Nephron progenitor cell (in vitro differentiated cells): ENCODE measurements around the gene TTC24.

Experiments
- DNase-seq: peaks from one replicate; pipeline ENCODE4 v3.0.0; 2021
- H3K27ac Mint-ChIP-seq: 2 replicates; pipeline ENCODE4 v1.8.0; 2021; ENCODE audit warnings: mild to moderate bottlenecking, moderate library complexity, mixed read lengths
- H3K27me3 Mint-ChIP-seq: 2 replicates; pipeline ENCODE4 v1.8.0; 2021; ENCODE audit warnings: mild to moderate bottlenecking, low read depth, mixed read lengths; ENCODE audit not compliant: poor library complexity
- H3K36me3 Mint-ChIP-seq: 2 replicates; pipeline ENCODE4 v1.8.0; 2021; ENCODE audit warnings: low read depth, mixed read lengths
- H3K4me1 Mint-ChIP-seq: 2 replicates; pipeline ENCODE4 v1.8.0; 2021; ENCODE audit warnings: mixed read lengths
- H3K4me3 Mint-ChIP-seq: 2 replicates; pipeline ENCODE4 v1.8.0; 2021; ENCODE audit warnings: mild to moderate bottlenecking, moderate library complexity, mixed read lengths
- H3K9me3 Mint-ChIP-seq: 2 replicates; pipeline ENCODE4 v1.8.0; 2021; ENCODE audit warnings: mild to moderate bottlenecking, moderate library complexity, mixed read lengths
- TF ChIP-seq, protein P1 (sequence below): fragments of 200-600 bp; sonication (generic); IDR thresholded peaks from 2 replicates; pipeline ENCODE4 v1.5.0; 2021; ENCODE audit warnings: antibody characterized with exemption

Gene TTC24

DNA sequence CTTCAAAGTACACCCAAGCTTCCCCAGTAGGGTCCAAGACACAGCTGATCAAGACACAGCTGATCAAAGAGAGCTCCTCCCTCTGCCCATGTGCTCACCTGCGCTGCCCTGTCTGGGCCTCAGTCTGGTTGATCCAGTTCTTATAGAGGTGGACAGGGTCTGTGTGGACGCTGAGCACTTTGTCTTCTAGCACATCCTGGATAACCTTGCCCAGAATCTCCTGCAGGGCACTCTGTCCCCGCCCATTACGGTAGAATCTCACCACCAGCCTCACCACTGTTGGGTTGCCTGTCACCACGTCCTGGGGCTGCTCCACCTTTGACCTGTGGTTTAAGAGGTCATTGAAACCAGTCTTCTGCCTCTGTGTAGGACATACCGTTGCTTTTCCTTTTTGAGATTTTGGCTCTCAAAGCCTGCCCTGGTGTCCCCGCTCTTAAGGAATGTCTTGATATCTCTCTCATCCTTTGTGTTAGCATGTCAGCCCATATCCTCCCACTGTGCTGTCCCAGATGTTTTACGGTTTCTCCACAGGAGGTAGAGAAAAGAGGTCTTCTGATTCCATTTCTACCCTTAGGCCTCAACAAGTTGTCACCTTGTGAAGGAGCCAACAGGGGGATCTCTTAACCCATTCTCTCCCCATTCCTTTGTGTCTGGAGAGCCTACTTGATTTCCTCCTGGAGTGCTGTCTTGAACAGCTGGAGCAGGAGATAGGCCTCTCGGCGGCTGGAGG, 40.6 kb upstream of the TTC24 start:
- Mint-ChIP-seq H3K27ac (no peak overlapping the region), H3K27me3 (peaks cover 4% of the 10 kb centered on the region), H3K4me3 (no peak overlapping the region), H3K9me3 (no peaks in the 10 kb centered on the region), H3K4me1 (no peaks in the 10 kb centered on the region), H3K36me3 (peaks cover 68% of the 10 kb centered on the region)
- TF ChIP-seq, protein P1, sequence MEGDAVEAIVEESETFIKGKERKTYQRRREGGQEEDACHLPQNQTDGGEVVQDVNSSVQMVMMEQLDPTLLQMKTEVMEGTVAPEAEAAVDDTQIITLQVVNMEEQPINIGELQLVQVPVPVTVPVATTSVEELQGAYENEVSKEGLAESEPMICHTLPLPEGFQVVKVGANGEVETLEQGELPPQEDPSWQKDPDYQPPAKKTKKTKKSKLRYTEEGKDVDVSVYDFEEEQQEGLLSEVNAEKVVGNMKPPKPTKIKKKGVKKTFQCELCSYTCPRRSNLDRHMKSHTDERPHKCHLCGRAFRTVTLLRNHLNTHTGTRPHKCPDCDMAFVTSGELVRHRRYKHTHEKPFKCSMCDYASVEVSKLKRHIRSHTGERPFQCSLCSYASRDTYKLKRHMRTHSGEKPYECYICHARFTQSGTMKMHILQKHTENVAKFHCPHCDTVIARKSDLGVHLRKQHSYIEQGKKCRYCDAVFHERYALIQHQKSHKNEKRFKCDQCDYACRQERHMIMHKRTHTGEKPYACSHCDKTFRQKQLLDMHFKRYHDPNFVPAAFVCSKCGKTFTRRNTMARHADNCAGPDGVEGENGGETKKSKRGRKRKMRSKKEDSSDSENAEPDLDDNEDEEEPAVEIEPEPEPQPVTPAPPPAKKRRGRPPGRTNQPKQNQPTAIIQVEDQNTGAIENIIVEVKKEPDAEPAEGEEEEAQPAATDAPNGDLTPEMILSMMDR = no peak
- no peak for DNase-seq

DNA sequence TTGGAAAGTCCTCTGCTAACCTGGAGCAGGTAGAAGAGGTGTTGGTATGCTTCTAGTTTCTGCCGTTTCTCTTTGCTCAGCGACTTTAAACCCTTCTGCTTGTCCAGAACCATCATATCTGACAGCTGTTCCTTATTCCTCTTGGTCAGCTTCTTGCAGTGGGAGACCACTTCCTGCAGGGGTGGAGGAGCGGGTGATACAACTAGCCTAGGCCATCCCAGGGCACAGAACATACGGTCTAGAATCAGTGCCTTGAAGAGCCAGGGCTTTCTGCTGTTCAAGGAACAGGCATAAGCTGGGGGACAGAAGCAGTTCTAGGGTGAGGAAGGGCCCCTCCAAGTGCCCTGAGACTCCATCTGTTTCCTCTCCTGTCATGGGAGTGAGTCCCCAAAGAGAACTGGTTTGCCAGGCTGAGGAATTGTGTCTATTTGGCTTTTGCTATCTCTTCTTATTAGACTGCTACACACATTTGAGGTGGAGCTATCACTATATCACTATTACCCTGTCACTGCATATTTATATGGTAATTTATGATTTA, 39.6 kb upstream of the TTC24 start:
- Mint-ChIP-seq H3K4me1 (peaks cover 9% of the 10 kb centered on the region), H3K36me3 (peaks cover 63% of the 10 kb centered on the region), H3K27me3 (peaks cover 4% of the 10 kb centered on the region), H3K9me3 (no peaks in the 10 kb centered on the region), H3K4me3 (no peak overlapping the region), H3K27ac (no peak overlapping the region)
- TF ChIP-seq, protein P1 = no peak
- no peak for DNase-seq

DNA sequence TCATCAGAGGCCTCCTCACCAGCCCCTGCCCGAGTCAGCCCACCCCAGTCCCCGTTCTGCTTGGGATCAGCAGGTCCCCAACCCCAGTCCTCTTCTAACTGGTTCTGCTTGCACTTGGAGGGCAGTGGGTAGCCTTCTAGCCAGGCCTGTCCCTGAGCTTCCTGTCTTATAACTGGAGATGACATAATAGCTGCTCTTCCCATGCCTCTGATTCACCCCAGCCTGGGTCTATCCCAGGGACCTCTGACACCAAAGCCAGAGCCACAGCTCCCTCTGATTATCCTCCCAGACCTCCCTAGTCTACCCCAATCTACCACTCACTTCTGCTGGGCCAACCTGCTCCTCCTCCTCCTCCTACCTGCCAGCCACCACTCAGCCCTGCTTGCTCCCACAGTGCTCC, 38.6 kb upstream of the TTC24 start:
- no peaks in the 10 kb centered on the region for H3K9me3 Mint-ChIP-seq
- H3K27me3 Mint-ChIP-seq = no peaks in the 10 kb centered on the region
- H3K27ac Mint-ChIP-seq = no peak overlapping the region
- DNase-seq = no peak
- no peak overlapping the region for H3K4me3 Mint-ChIP-seq
- peaks cover 14% of the 10 kb centered on the region for H3K4me1 Mint-ChIP-seq
- peaks cover 57% of the 10 kb centered on the region for H3K36me3 Mint-ChIP-seq
- TF ChIP-seq, protein P1 = no peak

DNA sequence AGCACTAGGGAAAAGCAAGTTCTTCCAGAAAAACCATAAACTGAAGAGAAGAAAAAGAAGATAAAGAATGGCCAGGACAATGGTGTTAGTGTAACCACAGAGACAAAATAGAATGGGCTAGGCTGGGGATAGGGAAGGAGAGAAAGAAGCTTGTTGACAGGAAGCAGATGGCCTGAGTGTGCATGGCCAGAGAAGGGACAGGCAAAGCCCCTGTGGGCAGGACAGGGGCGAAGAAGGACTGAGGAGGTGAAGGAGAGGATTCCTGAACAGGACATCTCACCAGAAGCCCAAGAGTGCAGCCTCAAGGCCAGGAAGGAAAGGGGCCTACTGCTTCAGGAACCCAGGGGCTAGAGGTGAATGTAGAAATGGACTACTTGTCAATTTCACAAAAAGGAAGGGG, 36.5 kb upstream of the TTC24 start:
- H3K4me3 Mint-ChIP-seq = no peak overlapping the region
- peaks cover 14% of the 10 kb centered on the region for H3K4me1 Mint-ChIP-seq
- H3K27ac Mint-ChIP-seq = peak overlapping the region; percentile 22
- no peaks in the 10 kb centered on the region for H3K27me3 Mint-ChIP-seq
- TF ChIP-seq, protein P1 = no peak
- DNase-seq = no peak
- H3K9me3 Mint-ChIP-seq = no peaks in the 10 kb centered on the region
- peaks cover 59% of the 10 kb centered on the region for H3K36me3 Mint-ChIP-seq

DNA sequence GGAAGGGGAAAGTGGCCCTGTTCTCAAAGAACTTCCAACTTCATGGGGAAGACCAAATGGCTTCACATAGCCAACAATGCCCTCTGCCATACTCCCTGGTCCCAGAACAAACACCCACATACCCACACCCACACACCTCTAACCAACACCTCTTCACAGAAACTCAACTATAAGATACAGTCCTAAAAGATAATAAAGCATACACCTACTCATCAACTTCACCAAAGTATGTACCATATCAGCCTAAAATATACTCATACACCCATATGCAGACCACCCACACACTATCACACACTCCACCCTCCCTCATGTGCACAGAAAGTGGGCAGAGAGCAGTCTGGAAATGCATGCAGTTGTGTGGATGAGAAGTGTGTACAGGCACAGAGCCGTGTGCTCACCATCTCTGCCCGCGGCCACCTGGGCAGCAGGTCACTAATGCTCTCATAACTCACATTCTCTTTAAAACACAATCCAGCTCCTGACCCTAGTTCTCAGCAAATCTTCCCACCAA, 34.9 kb upstream of the TTC24 start:
- no peaks in the 10 kb centered on the region for H3K27me3 Mint-ChIP-seq
- no peak overlapping the region for H3K4me3 Mint-ChIP-seq
- H3K4me1 Mint-ChIP-seq = peaks cover 14% of the 10 kb centered on the region
- TF ChIP-seq, protein P1 = no peak
- no peaks in the 10 kb centered on the region for H3K9me3 Mint-ChIP-seq
- no peak for DNase-seq
- no peak overlapping the region for H3K27ac Mint-ChIP-seq
- H3K36me3 Mint-ChIP-seq = peaks cover 44% of the 10 kb centered on the region

DNA sequence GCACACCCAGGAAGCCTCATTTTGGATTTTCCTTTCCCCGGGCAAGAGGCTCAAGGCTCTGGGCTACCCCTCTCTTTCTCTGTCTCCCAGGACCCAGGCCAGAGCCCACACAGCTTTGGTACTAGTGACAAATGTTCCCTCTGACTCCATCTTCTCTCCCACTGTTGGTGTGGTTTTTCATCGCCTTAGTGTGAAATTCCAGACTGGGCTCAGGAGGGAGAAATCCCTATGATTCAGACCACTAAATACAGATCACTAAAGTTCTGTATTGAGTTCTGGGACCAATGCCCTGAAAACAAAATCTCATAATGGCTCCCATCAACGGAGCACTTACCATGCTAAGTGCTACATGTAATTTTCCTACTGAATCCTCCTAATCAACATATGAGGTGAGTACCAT, 33.3 kb upstream of the TTC24 start:
- Mint-ChIP-seq H3K27ac (peak overlapping the region; percentile 53), H3K36me3 (peaks cover 38% of the 10 kb centered on the region), H3K9me3 (no peaks in the 10 kb centered on the region), H3K4me3 (no peak overlapping the region), H3K27me3 (no peaks in the 10 kb centered on the region), H3K4me1 (peaks cover 14% of the 10 kb centered on the region)
- TF ChIP-seq, protein P1 = no peak
- no peak for DNase-seq
